Gastroesophageal sphincter (tissue), 4 donors: ENCODE data around the gene ISCU. TPM values are rescaled to one million over a fixed set of nuclear protein-coding genes. Genes with fewer than 3 reads are reported as not detected.

Source experiments
- ATAC-seq: fragments of 150-250 bp; one replicate; pipeline ENCODE4 v1.9.1; 2016; ENCODE audit warnings: mild to moderate bottlenecking, moderate library complexity
- H3K27ac ChIP-seq, 4 donors: fragments of 200-600 bp; sonication (generic) in 3 of 4; 1 replicate in 3 of 4; 2 replicates in 1 of 4; pipeline ENCODE4 v1.5.1; 2016 to 2019
- H3K27me3 ChIP-seq: fragments of 200-600 bp; sonication (generic); one replicate; pipeline ENCODE4 v1.5.1; 2019
- H3K36me3 ChIP-seq, 2 donors: fragments of 200-600 bp; sonication (generic); one replicate each; pipeline ENCODE4 v1.5.1; 2019; ENCODE audit warnings: control low read depth in 1 of 2
- H3K4me1 ChIP-seq, 3 donors: fragments of 200-600 bp; sonication (generic); 1 replicate in 2 of 3; 2 replicates in 1 of 3; pipeline ENCODE4 v1.5.1; 2016 to 2019; ENCODE audit warnings: control low read depth in 2 of 3
- H3K4me3 ChIP-seq, 2 donors: fragments of 200-600 bp; sonication (generic); one replicate each; pipeline ENCODE4 v1.5.1; 2019; ENCODE audit warnings: mild to moderate bottlenecking in 1 of 2, moderate library complexity in 1 of 2
- H3K9me3 ChIP-seq, 3 donors: fragments of 200-600 bp; sonication (generic); one replicate each; pipeline ENCODE4 v1.5.1; 2017 to 2019; ENCODE audit warnings: control low read depth in 2 of 3
- CTCF ChIP-seq, 4 experiments: fragments of 200-600 bp in 2 of 4; fragments of 450-650 bp in 2 of 4; sonication (generic) in 1 of 4; IDR thresholded peaks; one replicate each; pipeline ENCODE4 v1.5.1; 2017 to 2019; ENCODE audit warnings: antibody characterized with exemption in 4 of 4, mild to moderate bottlenecking in 2 of 4, moderate library complexity in 2 of 4
- EP300 ChIP-seq: sonication (generic); formaldehyde crosslinking; IDR thresholded peaks from one replicate; pipeline ENCODE4 v1.6.1; 2017; ENCODE audit warnings: antibody characterized with exemption, mild to moderate bottlenecking
- POLR2A ChIP-seq, 2 donors: fragments of 450-650 bp; IDR thresholded peaks; one replicate each; pipeline ENCODE4 v1.6.1; 2017; ENCODE audit warnings: antibody characterized with exemption in 2 of 2, mild to moderate bottlenecking in 2 of 2, moderate library complexity in 1 of 2
- POLR2AphosphoS5 ChIP-seq: sonication (generic); formaldehyde crosslinking; IDR thresholded peaks from one replicate; pipeline ENCODE4 v1.6.1; 2017; ENCODE audit warnings: antibody characterized with exemption
- WGBS, 2 donors: methylation state at CpG; one replicate each; pipeline ENCODE4 v1.1.5; 2018; ENCODE audit warnings: low coverage in 1 of 2; 5-methylcytosine and 5-hydroxymethylcytosine counted together
- total RNA-seq, 4 donors: library from RNA; depleted of rRNA; stranded (reverse); fragments of >200 nt; gene quantifications; one replicate each; pipeline ENCODE4 v1.1.0, GENCODE V29; 2016

The ISCU gene
- total RNA-seq, 4 donors from 2014 or later: 220 to 299 (median 247) TPM

GRCh38 chr12:108516511-108517275 is 45.7 kb upstream of the ISCU start:
- no peak overlapping the region for H3K4me3 ChIP-seq
- no peak overlapping the region for H3K27ac ChIP-seq
- WGBS, 2 donors: 82 to 92% methylated on average over 6 to 11 of the region's 23 CpGs
- H3K36me3 ChIP-seq: peaks cover 0 to 51% of the 10 kb centered on the region in 2 donors
- TF ChIP-seq CTCF (IDR thresholded peaks at IDR 0.05): no peak
- TF ChIP-seq POLR2A (IDR thresholded peaks at IDR 0.05): no peak
- TF ChIP-seq EP300: no peak
- TF ChIP-seq POLR2AphosphoS5: no peak
- no peak for ATAC-seq
- no peaks in the 10 kb centered on the region for H3K27me3 ChIP-seq
- no peaks in the 10 kb centered on the region for H3K9me3 ChIP-seq
- H3K4me1 ChIP-seq: peaks cover 0 to 38% (median 8%) of the 10 kb centered on the region in 3 donors

- no peaks in the 10 kb centered on the region for H3K9me3 ChIP-seq
- TF ChIP-seq POLR2A (IDR thresholded peaks at IDR 0.05) (no peak), POLR2AphosphoS5 (no peak), CTCF (IDR thresholded peaks at IDR 0.05) (no peak), EP300 (no peak)
- WGBS, 2 donors: 85 to 100% methylated on average over 3 to 7 of the region's 12 CpGs
- no peaks in the 10 kb centered on the region for H3K27me3 ChIP-seq
- no peak overlapping the region for H3K4me3 ChIP-seq
- H3K27ac ChIP-seq: no peak overlapping the region
- peaks cover 0 to 59% of the 10 kb centered on the region in 2 donors for H3K36me3 ChIP-seq
- peaks cover 0 to 32% (median 8%) of the 10 kb centered on the region in 3 donors for H3K4me1 ChIP-seq
- ATAC-seq: no peak
These were observed 44.9 kb upstream of the ISCU start for GRCh38 chr12:108517288-108518100.

- no peak for ATAC-seq
- Histone ChIP-seq H3K27me3 (no peaks in the 10 kb centered on the region), H3K4me1 (peaks cover 0 to 32% (median 8%) of the 10 kb centered on the region in 3 donors), H3K36me3 (peaks cover 0 to 66% of the 10 kb centered on the region in 2 donors), H3K4me3 (no peak overlapping the region), H3K27ac (no peak overlapping the region), H3K9me3 (no peaks in the 10 kb centered on the region)
- WGBS, 2 donors: 93% methylated on average over 17 of the region's 24 CpGs; no CpG with 5 or more reads in 1 of the 2 donors
- no peak for TF ChIP-seq EP300
- TF ChIP-seq POLR2AphosphoS5: no peak
- TF ChIP-seq CTCF (IDR thresholded peaks at IDR 0.05): no peak
- no peak for TF ChIP-seq POLR2A (IDR thresholded peaks at IDR 0.05)
These were observed 44.2 kb upstream of the ISCU start for GRCh38 chr12:108518101-108518715.

- no peak for TF ChIP-seq POLR2AphosphoS5
- no peak for TF ChIP-seq EP300
- no peak for TF ChIP-seq CTCF (IDR thresholded peaks at IDR 0.05)
- no peak for TF ChIP-seq POLR2A (IDR thresholded peaks at IDR 0.05)
- Histone ChIP-seq H3K36me3 (peaks cover 0 to 73% of the 10 kb centered on the region in 2 donors), H3K9me3 (no peaks in the 10 kb centered on the region), H3K4me1 (peaks cover 0 to 32% (median 8%) of the 10 kb centered on the region in 3 donors), H3K27me3 (no peaks in the 10 kb centered on the region), H3K4me3 (no peak overlapping the region), H3K27ac (no peak overlapping the region)
- WGBS, 2 donors: 87 to 90% methylated on average over 2 to 11 of the region's 39 CpGs
- ATAC-seq: no peak
These were observed 43.5 kb upstream of the ISCU start for GRCh38 chr12:108518716-108519496.
